B cell (primary cell): Measurements from ENCODE around the gene CACUL1.

Source experiments
- EZH2 ChIP-seq: IDR thresholded peaks from 2 replicates; pipeline ENCODE4 v1.6.1; 2012; ENCODE audit warnings: borderline replicate concordance, low read depth, mild to moderate bottlenecking, moderate library complexity, low read length; ENCODE audit not compliant: insufficient read depth, poor library complexity, severe bottlenecking
- TF ChIP-seq, protein P1 (sequence below): fragments of 200-600 bp; IDR thresholded peaks from one replicate; pipeline ENCODE4 v1.8.0; 2022; ENCODE audit warnings: antibody characterized with exemption, mild to moderate bottlenecking

DNA sequence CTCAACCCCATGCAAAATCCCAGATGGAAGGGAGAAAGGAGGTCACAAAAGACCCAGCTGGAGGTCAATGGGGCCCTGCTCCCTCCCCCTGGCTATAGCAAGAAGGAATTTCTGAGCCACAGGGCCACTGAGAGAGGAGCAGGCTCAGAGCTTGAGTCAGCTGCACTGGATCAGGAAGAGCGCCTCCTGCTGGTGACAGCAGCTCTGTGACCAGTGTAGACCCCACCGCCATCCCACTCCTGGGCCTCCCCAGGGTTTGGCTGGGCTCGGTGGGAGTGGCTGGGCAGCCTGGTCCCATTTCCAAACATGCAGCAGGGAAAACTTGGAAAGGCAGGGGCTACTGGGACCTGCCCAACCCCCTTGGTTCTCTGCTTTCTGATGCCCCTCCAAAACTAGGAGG is 127.8 kb downstream of the CACUL1 start:
- TF ChIP-seq, protein P1, sequence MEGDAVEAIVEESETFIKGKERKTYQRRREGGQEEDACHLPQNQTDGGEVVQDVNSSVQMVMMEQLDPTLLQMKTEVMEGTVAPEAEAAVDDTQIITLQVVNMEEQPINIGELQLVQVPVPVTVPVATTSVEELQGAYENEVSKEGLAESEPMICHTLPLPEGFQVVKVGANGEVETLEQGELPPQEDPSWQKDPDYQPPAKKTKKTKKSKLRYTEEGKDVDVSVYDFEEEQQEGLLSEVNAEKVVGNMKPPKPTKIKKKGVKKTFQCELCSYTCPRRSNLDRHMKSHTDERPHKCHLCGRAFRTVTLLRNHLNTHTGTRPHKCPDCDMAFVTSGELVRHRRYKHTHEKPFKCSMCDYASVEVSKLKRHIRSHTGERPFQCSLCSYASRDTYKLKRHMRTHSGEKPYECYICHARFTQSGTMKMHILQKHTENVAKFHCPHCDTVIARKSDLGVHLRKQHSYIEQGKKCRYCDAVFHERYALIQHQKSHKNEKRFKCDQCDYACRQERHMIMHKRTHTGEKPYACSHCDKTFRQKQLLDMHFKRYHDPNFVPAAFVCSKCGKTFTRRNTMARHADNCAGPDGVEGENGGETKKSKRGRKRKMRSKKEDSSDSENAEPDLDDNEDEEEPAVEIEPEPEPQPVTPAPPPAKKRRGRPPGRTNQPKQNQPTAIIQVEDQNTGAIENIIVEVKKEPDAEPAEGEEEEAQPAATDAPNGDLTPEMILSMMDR = no peak
- no peak for TF ChIP-seq EZH2
